ENCODE measurements around the gene NR3C1. TPM values are rescaled to one million over a fixed set of nuclear protein-coding genes. Genes with fewer than 3 reads are reported as not detected.

The NR3C1 gene
- total and polyA plus RNA-seq, 2 of the 4 experiments (the other 2 are of a cell fraction): 13.7 to 77.4 TPM

DNA sequence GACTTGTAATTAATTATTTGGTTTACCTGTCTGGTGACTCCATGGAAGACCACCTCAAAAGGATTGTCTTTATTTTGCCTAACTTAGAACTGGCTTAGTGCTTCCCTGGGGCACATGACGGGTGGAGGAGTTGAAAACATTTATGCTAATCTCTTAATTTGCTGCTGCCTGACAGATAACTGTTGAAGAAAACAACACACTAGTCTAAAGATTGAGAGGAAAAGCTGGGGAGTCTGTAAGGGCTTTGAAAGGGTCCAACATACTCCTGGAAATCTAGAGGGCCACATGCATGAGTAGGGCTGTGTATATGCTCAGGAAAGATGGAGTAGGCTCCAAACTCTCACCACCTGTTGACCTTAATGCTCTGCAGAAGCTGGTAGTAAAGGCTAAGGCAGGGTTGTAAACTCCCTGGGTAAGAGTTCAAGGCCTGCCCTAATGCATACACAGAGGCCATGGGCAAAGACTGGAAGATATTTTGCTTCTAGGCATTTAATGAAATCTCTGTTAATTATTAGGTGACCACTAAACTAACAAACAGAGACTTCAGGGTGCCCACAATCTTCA is 40.7 kb downstream of the NR3C1 start:
- BruUV-seq (replicated peaks): no TSS peak
- H4K5ac ChIP-seq (ENCODE audit: low read depth, low read length): no peak overlapping the region
- H2BK120ac ChIP-seq (ENCODE audit: low read depth, low read length): no peak overlapping the region
- no peak overlapping the region for H3K9ac ChIP-seq (ENCODE audit: low read depth, low read length)
- H3K4me1 ChIP-seq (ENCODE audit: control insufficient read depth, insufficient read depth, low read length): peaks cover 6% of the 10 kb centered on the region; the same call in 1 of the 2 replicates
- no peak overlapping the region for H2BK20ac ChIP-seq (ENCODE audit: low read depth, low read length)
- no peak overlapping the region for H3K27ac ChIP-seq (ENCODE audit: insufficient read depth, low read length)
- peaks cover 3% of the 10 kb centered on the region; the same call in 1 of the 2 replicates for H3K9me3 ChIP-seq (ENCODE audit: control insufficient read depth, insufficient read depth, low read length)
- TF ChIP-seq SMC3 (IDR thresholded peaks at IDR 0.05; ENCODE audit: low read depth, low read length): no peak
- TF ChIP-seq CHD1 (IDR thresholded peaks at IDR 0.05; ENCODE audit: low read depth, low read length): no peak
- TF ChIP-seq, protein P1, sequence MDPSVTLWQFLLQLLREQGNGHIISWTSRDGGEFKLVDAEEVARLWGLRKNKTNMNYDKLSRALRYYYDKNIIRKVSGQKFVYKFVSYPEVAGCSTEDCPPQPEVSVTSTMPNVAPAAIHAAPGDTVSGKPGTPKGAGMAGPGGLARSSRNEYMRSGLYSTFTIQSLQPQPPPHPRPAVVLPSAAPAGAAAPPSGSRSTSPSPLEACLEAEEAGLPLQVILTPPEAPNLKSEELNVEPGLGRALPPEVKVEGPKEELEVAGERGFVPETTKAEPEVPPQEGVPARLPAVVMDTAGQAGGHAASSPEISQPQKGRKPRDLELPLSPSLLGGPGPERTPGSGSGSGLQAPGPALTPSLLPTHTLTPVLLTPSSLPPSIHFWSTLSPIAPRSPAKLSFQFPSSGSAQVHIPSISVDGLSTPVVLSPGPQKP (IDR thresholded peaks at IDR 0.05; ENCODE audit: borderline replicate concordance, low read depth, low read length): no peak
- no peak for TF ChIP-seq FOS (IDR thresholded peaks at IDR 0.05; ENCODE audit: low read depth, low read length)
- no peak for TF ChIP-seq MAFK (IDR thresholded peaks at IDR 0.05; ENCODE audit: low read depth, low read length)
- TF ChIP-seq MXI1 (IDR thresholded peaks at IDR 0.05; ENCODE audit: borderline replicate concordance, low read depth, low read length): no peak
- TF ChIP-seq, protein P2, sequence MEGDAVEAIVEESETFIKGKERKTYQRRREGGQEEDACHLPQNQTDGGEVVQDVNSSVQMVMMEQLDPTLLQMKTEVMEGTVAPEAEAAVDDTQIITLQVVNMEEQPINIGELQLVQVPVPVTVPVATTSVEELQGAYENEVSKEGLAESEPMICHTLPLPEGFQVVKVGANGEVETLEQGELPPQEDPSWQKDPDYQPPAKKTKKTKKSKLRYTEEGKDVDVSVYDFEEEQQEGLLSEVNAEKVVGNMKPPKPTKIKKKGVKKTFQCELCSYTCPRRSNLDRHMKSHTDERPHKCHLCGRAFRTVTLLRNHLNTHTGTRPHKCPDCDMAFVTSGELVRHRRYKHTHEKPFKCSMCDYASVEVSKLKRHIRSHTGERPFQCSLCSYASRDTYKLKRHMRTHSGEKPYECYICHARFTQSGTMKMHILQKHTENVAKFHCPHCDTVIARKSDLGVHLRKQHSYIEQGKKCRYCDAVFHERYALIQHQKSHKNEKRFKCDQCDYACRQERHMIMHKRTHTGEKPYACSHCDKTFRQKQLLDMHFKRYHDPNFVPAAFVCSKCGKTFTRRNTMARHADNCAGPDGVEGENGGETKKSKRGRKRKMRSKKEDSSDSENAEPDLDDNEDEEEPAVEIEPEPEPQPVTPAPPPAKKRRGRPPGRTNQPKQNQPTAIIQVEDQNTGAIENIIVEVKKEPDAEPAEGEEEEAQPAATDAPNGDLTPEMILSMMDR (conservative IDR thresholded peaks at IDR 0.05; ENCODE audit: low read depth, low read length): no peak
- TF ChIP-seq CEBPB (IDR thresholded peaks at IDR 0.05; ENCODE audit: low read depth, low read length): no peak
- no peak for TF ChIP-seq MAZ (IDR thresholded peaks at IDR 0.05; ENCODE audit: borderline replicate concordance, low read depth, low read length)
- no peak for TF ChIP-seq RAD21 (IDR thresholded peaks at IDR 0.05; ENCODE audit: low read length)
- TF ChIP-seq, protein P3, sequence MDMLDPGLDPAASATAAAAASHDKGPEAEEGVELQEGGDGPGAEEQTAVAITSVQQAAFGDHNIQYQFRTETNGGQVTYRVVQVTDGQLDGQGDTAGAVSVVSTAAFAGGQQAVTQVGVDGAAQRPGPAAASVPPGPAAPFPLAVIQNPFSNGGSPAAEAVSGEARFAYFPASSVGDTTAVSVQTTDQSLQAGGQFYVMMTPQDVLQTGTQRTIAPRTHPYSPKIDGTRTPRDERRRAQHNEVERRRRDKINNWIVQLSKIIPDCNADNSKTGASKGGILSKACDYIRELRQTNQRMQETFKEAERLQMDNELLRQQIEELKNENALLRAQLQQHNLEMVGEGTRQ (IDR thresholded peaks at IDR 0.05; ENCODE audit: low read depth, low read length): no peak
- no peak for TF ChIP-seq RFX5 (IDR thresholded peaks at IDR 0.05; ENCODE audit: low read depth, low read length)
- no peak for TF ChIP-seq RCOR1 (IDR thresholded peaks at IDR 0.05; ENCODE audit: insufficient replicate concordance, low read length)
- TF ChIP-seq BHLHE40 (IDR thresholded peaks at IDR 0.05; ENCODE audit: low read depth, low read length): no peak
- no peak for TF ChIP-seq NFE2L2 (IDR thresholded peaks at IDR 0.05; ENCODE audit: low read depth, low read length)
- no peak for TF ChIP-seq POLR2A (IDR thresholded peaks at IDR 0.05; ENCODE audit: low read depth, low read length)
- POLR2A ChIA-PET (ENCODE audit: unreplicated experiment): no interaction called here
- H4K91ac ChIP-seq (ENCODE audit: insufficient read depth, low read depth, low read length): no peak overlapping the region
- H2AFZ ChIP-seq (replicated peaks; ENCODE audit: low read length, poor library complexity): no peak overlapping the region
- no peak overlapping the region for H2AK5ac ChIP-seq (ENCODE audit: low read depth, low read length)
- dilution Hi-C loops (cut with HindIII; ENCODE audit: low sequenced_read_pairs, unreplicated experiment) (no loop called here), in situ Hi-C loops (cut with MboI; ENCODE audit: low sequenced_read_pairs) (no loop called here), intact Hi-C loops (cut with micrococcal nuclease) (no loop called here)
- CTCF ChIA-PET: no interaction called here
- H3K18ac ChIP-seq (ENCODE audit: low read depth, low read length): no peak overlapping the region
- H3K9me1 ChIP-seq (ENCODE audit: insufficient read depth, low read length): no peaks in the 10 kb centered on the region
- H3K4ac ChIP-seq (ENCODE audit: low read depth, low read length): no peak overlapping the region
- H3K4me3 ChIP-seq (ENCODE audit: insufficient read depth, low read depth, low read length): no peak overlapping the region
- no peak overlapping the region for H3K56ac ChIP-seq (ENCODE audit: extremely low read depth, insufficient read depth, low read length)
- no peak overlapping the region for H2BK15ac ChIP-seq (ENCODE audit: low read depth, low read length)
- H3K23ac ChIP-seq (ENCODE audit: low read depth, low read length): no peak overlapping the region
- no peak overlapping the region for H3K4me2 ChIP-seq (ENCODE audit: low read depth, low read length)
- WGBS, 2 experiments (ENCODE audit: extremely low coverage in 2 of 2, insufficient read length in 1 of 2): no CpG with 5 or more reads among the region's 1 CpG
- H3K79me1 ChIP-seq (ENCODE audit: low read depth in 1 of 2, low read length in 2 of 2): peaks cover 16 to 50% of the 10 kb centered on the region in 2 experiments; a peak in 3 of 4 replicates
- H2AK9ac ChIP-seq (replicated peaks; ENCODE audit: low read depth, low read length, poor library complexity): no peak overlapping the region
- H2BK5ac ChIP-seq (ENCODE audit: low read depth, low read length, poor library complexity, severe bottlenecking): no peak overlapping the region
- ATAC-seq (ENCODE audit: low read depth): no peak
- no peak for DNase-seq
- peaks cover 2% of the 10 kb centered on the region for H3K36me3 ChIP-seq (ENCODE audit: control insufficient read depth, insufficient read depth, low read length)
- no peak overlapping the region for H4K8ac ChIP-seq (ENCODE audit: low read depth in 2 of 2, low read length in 2 of 2)
- H4K20me1 ChIP-seq (ENCODE audit: insufficient read depth, low read length): peaks cover 55% of the 10 kb centered on the region
- no peaks in the 10 kb centered on the region for H3K27me3 ChIP-seq (ENCODE audit: control insufficient read depth, insufficient read depth, low read length)
- H3K14ac ChIP-seq (replicated peaks; ENCODE audit: low read depth, low read length): no peak overlapping the region
